ENCODE results near the gene PODNL1.

GRCh38 chr19:13918726-13919411, 19.3 kb downstream of the PODNL1 start:
- TF ChIP-seq EZH2 (IDR thresholded peaks at IDR 0.05; ENCODE audit: insufficient read depth, poor library complexity, severe bottlenecking) (no peak), EZH2phosphoT487 (IDR thresholded peaks at IDR 0.05; ENCODE audit: insufficient read depth, low read depth) (no peak)

All from GM23248 (cell line).